Gastroesophageal sphincter (tissue), 4 donors: ENCODE results near the gene TTBK2. TPM values are rescaled to one million over a fixed set of nuclear protein-coding genes. Genes with fewer than 3 reads are reported as not detected.

ENCODE experiments used
- ATAC-seq: fragments of 150-250 bp; one replicate; pipeline ENCODE4 v1.9.1; 2016; ENCODE audit warnings: mild to moderate bottlenecking, moderate library complexity
- H3K27ac ChIP-seq, 4 donors: fragments of 200-600 bp; sonication (generic) in 3 of 4; 1 replicate in 3 of 4; 2 replicates in 1 of 4; pipeline ENCODE4 v1.5.1; 2016 to 2019
- H3K27me3 ChIP-seq: fragments of 200-600 bp; sonication (generic); one replicate; pipeline ENCODE4 v1.5.1; 2019
- H3K36me3 ChIP-seq, 2 donors: fragments of 200-600 bp; sonication (generic); one replicate each; pipeline ENCODE4 v1.5.1; 2019; ENCODE audit warnings: control low read depth in 1 of 2
- H3K4me1 ChIP-seq, 3 donors: fragments of 200-600 bp; sonication (generic); 1 replicate in 2 of 3; 2 replicates in 1 of 3; pipeline ENCODE4 v1.5.1; 2016 to 2019; ENCODE audit warnings: control low read depth in 2 of 3
- H3K4me3 ChIP-seq, 2 donors: fragments of 200-600 bp; sonication (generic); one replicate each; pipeline ENCODE4 v1.5.1; 2019; ENCODE audit warnings: mild to moderate bottlenecking in 1 of 2, moderate library complexity in 1 of 2
- H3K9me3 ChIP-seq, 3 donors: fragments of 200-600 bp; sonication (generic); one replicate each; pipeline ENCODE4 v1.5.1; 2017 to 2019; ENCODE audit warnings: control low read depth in 2 of 3
- CTCF ChIP-seq, 4 experiments: fragments of 200-600 bp in 2 of 4; fragments of 450-650 bp in 2 of 4; sonication (generic) in 1 of 4; IDR thresholded peaks; one replicate each; pipeline ENCODE4 v1.5.1; 2017 to 2019; ENCODE audit warnings: antibody characterized with exemption in 4 of 4, mild to moderate bottlenecking in 2 of 4, moderate library complexity in 2 of 4
- EP300 ChIP-seq: sonication (generic); formaldehyde crosslinking; IDR thresholded peaks from one replicate; pipeline ENCODE4 v1.6.1; 2017; ENCODE audit warnings: antibody characterized with exemption, mild to moderate bottlenecking
- POLR2A ChIP-seq, 2 donors: fragments of 450-650 bp; IDR thresholded peaks; one replicate each; pipeline ENCODE4 v1.6.1; 2017; ENCODE audit warnings: antibody characterized with exemption in 2 of 2, mild to moderate bottlenecking in 2 of 2, moderate library complexity in 1 of 2
- POLR2AphosphoS5 ChIP-seq: sonication (generic); formaldehyde crosslinking; IDR thresholded peaks from one replicate; pipeline ENCODE4 v1.6.1; 2017; ENCODE audit warnings: antibody characterized with exemption
- WGBS, 2 donors: methylation state at CpG; one replicate each; pipeline ENCODE4 v1.1.5; 2018; ENCODE audit warnings: low coverage in 1 of 2; 5-methylcytosine and 5-hydroxymethylcytosine counted together
- small RNA-seq, 4 donors: library from RNA; depleted of rRNA; stranded (forward); fragments of <200 nt; gene quantifications; one replicate each; pipeline ENCODE3, GENCODE V24; 2016
- total RNA-seq, 4 donors: library from RNA; depleted of rRNA; stranded (reverse); fragments of >200 nt; gene quantifications; one replicate each; pipeline ENCODE4 v1.1.0, GENCODE V29; 2016

Gene TTBK2
- total RNA-seq, 4 donors from 2014 or later, result 21.2 to 24.4 (median 23.2) TPM

DNA sequence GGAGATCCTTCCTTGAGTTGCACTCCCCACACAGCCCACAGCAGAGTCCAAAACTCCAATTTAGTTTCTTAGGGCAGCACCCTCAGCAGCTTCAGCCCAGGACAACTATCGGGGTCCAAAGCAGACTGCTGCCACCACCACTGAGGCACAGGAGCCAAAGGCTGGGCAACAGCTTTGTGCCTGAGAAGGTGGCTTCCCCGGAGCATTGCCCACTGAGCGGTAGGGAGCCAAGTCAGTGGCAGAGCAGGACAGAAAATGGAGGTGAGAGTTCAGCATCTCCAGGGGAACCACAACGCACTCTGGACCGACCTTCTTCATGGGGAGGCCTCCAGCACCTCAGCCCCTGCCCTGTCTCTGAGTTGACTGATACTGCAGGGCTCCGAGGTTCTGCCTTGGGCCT lies 227.1 kb downstream of the TTBK2 start:
- no CpG with 5 or more reads among the region's 6 CpGs for WGBS, 2 donors
- ATAC-seq, result no peak
- Histone ChIP-seq H3K4me1 (peaks cover 0 to 6% (median 0%) of the 10 kb centered on the region in 3 donors), H3K27ac (no peak overlapping the region), H3K27me3 (no peaks in the 10 kb centered on the region), H3K4me3 (no peak overlapping the region), H3K36me3 (peaks cover 0 to 100% of the 10 kb centered on the region in 2 donors), H3K9me3 (no peaks in the 10 kb centered on the region)
- TF ChIP-seq POLR2AphosphoS5 (no peak), CTCF (IDR thresholded peaks at IDR 0.05) (no peak), POLR2A (IDR thresholded peaks at IDR 0.05) (no peak), EP300 (no peak)

DNA sequence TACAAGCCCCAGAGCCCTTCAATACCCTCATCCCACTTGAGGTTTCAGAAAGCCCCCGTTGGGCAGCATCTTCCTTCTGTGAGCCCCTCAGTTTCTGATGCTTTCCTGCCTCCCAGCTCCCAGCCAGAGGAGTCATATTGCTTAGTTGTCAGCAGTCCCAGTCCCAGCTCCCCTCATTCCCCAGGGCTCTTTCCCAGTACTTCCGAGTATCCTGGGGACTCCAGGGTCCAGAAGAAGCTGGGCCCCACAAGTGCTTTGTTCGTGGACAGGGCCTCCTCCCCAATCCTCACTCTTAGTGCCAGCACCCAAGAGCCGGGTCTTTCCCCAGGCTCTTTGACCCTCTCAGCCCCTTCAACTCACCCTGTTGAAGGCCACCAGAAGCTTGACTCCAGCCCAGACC lies 227.6 kb downstream of the TTBK2 start:
- no peak overlapping the region for H3K4me3 ChIP-seq

DNA sequence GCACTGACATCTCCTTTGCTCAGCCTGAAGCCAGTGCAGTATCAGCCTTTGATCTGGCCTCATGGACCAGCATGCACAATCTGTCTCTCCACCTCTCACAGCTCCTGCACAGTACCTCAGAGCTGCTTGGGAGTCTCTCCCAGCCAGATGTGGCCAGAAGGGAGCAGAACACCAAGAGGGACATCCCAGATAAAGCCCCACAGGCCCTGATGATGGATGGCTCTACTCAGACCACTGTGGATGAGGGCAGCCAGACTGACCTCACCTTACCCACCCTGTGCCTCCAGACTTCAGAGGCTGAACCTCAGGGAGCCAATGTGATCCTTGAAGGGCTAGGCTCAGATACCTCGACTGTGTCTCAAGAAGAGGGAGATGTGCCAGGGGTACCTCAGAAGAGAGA lies 228.0 kb downstream of the TTBK2 start:
- Histone ChIP-seq H3K27me3 (no peaks in the 10 kb centered on the region), H3K36me3 (peaks cover 0 to 100% of the 10 kb centered on the region in 2 donors), H3K4me1 (peaks cover 0 to 6% (median 0%) of the 10 kb centered on the region in 3 donors), H3K4me3 (no peak overlapping the region), H3K27ac (no peak overlapping the region), H3K9me3 (no peaks in the 10 kb centered on the region)
- no peak for ATAC-seq
- TF ChIP-seq EP300, result no peak
- TF ChIP-seq POLR2AphosphoS5, result no peak
- TF ChIP-seq CTCF (IDR thresholded peaks at IDR 0.05), result no peak
- no peak for TF ChIP-seq POLR2A (IDR thresholded peaks at IDR 0.05)
- WGBS, 2 donors, result no CpG with 5 or more reads among the region's 1 CpG

More for the DNA sequence above, 227.6 kb downstream of the TTBK2 start:
- H3K27ac ChIP-seq, result no peak overlapping the region
- H3K27me3 ChIP-seq, result no peaks in the 10 kb centered on the region
- peaks cover 0 to 100% of the 10 kb centered on the region in 2 donors for H3K36me3 ChIP-seq
- peaks cover 0 to 6% (median 0%) of the 10 kb centered on the region in 3 donors for H3K4me1 ChIP-seq
- TF ChIP-seq POLR2AphosphoS5, result no peak
- ATAC-seq, result no peak
- 100% methylated on average over 1 of the region's 4 CpGs for WGBS, 2 donors
- H3K9me3 ChIP-seq, result no peaks in the 10 kb centered on the region

- Histone ChIP-seq H3K36me3 (peaks cover 0 to 100% of the 10 kb centered on the region in 2 donors), H3K4me3 (no peak overlapping the region), H3K9me3 (no peaks in the 10 kb centered on the region), H3K27me3 (no peaks in the 10 kb centered on the region), H3K4me1 (peaks cover 0 to 6% (median 0%) of the 10 kb centered on the region in 3 donors), H3K27ac (no peak overlapping the region)
- no peak for ATAC-seq
- TF ChIP-seq POLR2AphosphoS5 (no peak), EP300 (no peak), POLR2A (IDR thresholded peaks at IDR 0.05) (no peak), CTCF (IDR thresholded peaks at IDR 0.05) (no peak)
- 53 to 96% methylated on average over 3 of the region's 9 CpGs for WGBS, 2 donors
Measured at GRCh38 chr15:42691770-42692169, 228.8 kb downstream of the TTBK2 start.

- H3K4me3 ChIP-seq, result no peak overlapping the region
- TF ChIP-seq POLR2A (IDR thresholded peaks at IDR 0.05) (no peak), CTCF (IDR thresholded peaks at IDR 0.05) (no peak), POLR2AphosphoS5 (no peak), EP300 (no peak)
- H3K4me1 ChIP-seq, result peaks cover 0 to 6% (median 0%) of the 10 kb centered on the region in 3 donors
- H3K36me3 ChIP-seq, result peaks cover 0 to 100% of the 10 kb centered on the region in 2 donors
- H3K27me3 ChIP-seq, result no peaks in the 10 kb centered on the region
- 67% methylated on average over 3 of the region's 4 CpGs; no CpG with 5 or more reads in 1 of the 2 donors for WGBS, 2 donors
- no peak overlapping the region for H3K27ac ChIP-seq
- no peak for ATAC-seq
- H3K9me3 ChIP-seq, result no peaks in the 10 kb centered on the region
Measured at GRCh38 chr15:42691308-42691707, 229.3 kb downstream of the TTBK2 start.

Small RNAs within 50 kb of the gene (small RNA-seq; reads per million reads assigned to genes)
- gene KRT8P50, result 0 reads per million in 4 donors

Other genes starting within 250 kb of the TTBK2 start
- gene CDAN1, start 183.7 kb downstream of the TTBK2 start, total RNA-seq, result 10 to 100 TPM in 3 of 4 donors, 1 to 10 TPM in 1; 6.5 to 15.7 (median 12.1) TPM
- 10 to 100 TPM; 24.0 to 46.1 (median 31.5) TPM for gene UBR1, start 185.3 kb upstream of the TTBK2 start, total RNA-seq
- gene TMEM62, start 212.8 kb upstream of the TTBK2 start, total RNA-seq, result 10 to 100 TPM; 11.5 to 25.2 (median 22.9) TPM